ENCODE results near the gene ERCC3. TPM values are rescaled to one million over a fixed set of nuclear protein-coding genes. Genes with fewer than 3 reads are reported as not detected.

Gene ERCC3
- total RNA-seq, 1 experiment from 2014 or later, result 52.7 TPM

GRCh38 chr2:127231130-127231865 is 62.6 kb downstream of the ERCC3 start (continued):
- TF ChIP-seq ZNF274 (IDR thresholded peaks at IDR 0.05; ENCODE audit: low read depth, low read length), result no peak
- no peak for TF ChIP-seq POLR2A (IDR thresholded peaks at IDR 0.05; ENCODE audit: borderline replicate concordance, extremely low read depth, insufficient read depth, insufficient read length)

GRCh38 chr2:127229555-127229954 is 64.4 kb downstream of the ERCC3 start:
- ChIA-PET POLR2A (no interaction called here), CTCF (no interaction called here), RAD21 (ENCODE audit: low non-redundant PET in 1 of 2, low total read pairs in 2 of 2, uncharacterized antibody in 2 of 2, unreplicated experiment in 2 of 2) (no interaction called here)
- Histone ChIP-seq H3K4me1 (ENCODE audit: control insufficient read depth in 1 of 2, insufficient read depth in 2 of 2, low read length in 2 of 2) (peaks cover 3 to 8% of the 10 kb centered on the region in 2 experiments; a peak in 2 of 4 replicates), H2AFZ (ENCODE audit: low read depth, low read length, poor library complexity, severe bottlenecking) (no peak overlapping the region), H3K9me3 (ENCODE audit: control insufficient read depth in 1 of 2, insufficient read depth in 1 of 2, low read depth in 1 of 2, low read length in 2 of 2) (peaks cover 0 to 3% of the 10 kb centered on the region in 2 experiments; a peak in 1 of 4 replicates), H3K9me2 (ENCODE audit: insufficient read depth) (no peaks in the 10 kb centered on the region), H4K20me1 (ENCODE audit: insufficient read depth) (no peaks in the 10 kb centered on the region), H3K27ac (ENCODE audit: low read depth, low read length) (no peak overlapping the region), H3K36me3 (ENCODE audit: control insufficient read depth in 1 of 2, insufficient read depth in 2 of 2, low read length in 2 of 2) (no peaks in the 10 kb centered on the region), H3K4me3 (replicated peaks in 1 of 2; ENCODE audit: low read depth in 1 of 2, low read length in 2 of 2) (no peak overlapping the region), H3K9ac (ENCODE audit: low read length) (no peak overlapping the region), H3K4me2 (ENCODE audit: low read length) (no peak overlapping the region), H3K79me2 (ENCODE audit: insufficient read depth, low read length) (no peaks in the 10 kb centered on the region), H3K27me3 (ENCODE audit: insufficient read depth, low read length) (no peaks in the 10 kb centered on the region)
- BruUV-seq (replicated peaks), result no TSS peak
- no peak for TF ChIP-seq FOSL1 (IDR thresholded peaks at IDR 0.05; ENCODE audit: low read depth)
- no peak for TF ChIP-seq ZNF274 (IDR thresholded peaks at IDR 0.05; ENCODE audit: low read depth, low read length)
- TF ChIP-seq CEBPB (IDR thresholded peaks at IDR 0.05; ENCODE audit: low read depth), result no peak
- TF ChIP-seq SP1 (IDR thresholded peaks at IDR 0.05; ENCODE audit: low read depth), result no peak
- TF ChIP-seq YY1 (IDR thresholded peaks at IDR 0.05; ENCODE audit: extremely low read depth, insufficient replicate concordance, low read depth, low read length), result no peak
- no peak for ATAC-seq
- DNase-seq (ENCODE audit: low read depth, low spot score), result no peak
- intact Hi-C loops (cut with micrococcal nuclease), result no loop called here

- Histone ChIP-seq H3K27me3 (ENCODE audit: insufficient read depth, low read length) (no peaks in the 10 kb centered on the region), H3K4me1 (ENCODE audit: control insufficient read depth in 1 of 2, insufficient read depth in 2 of 2, low read length in 2 of 2) (peaks cover 3 to 8% of the 10 kb centered on the region in 2 experiments; a peak in 2 of 4 replicates), H3K9ac (ENCODE audit: low read length) (no peak overlapping the region), H3K4me3 (replicated peaks in 1 of 2; ENCODE audit: low read depth in 1 of 2, low read length in 2 of 2) (no peak overlapping the region), H3K4me2 (ENCODE audit: low read length) (no peak overlapping the region), H3K9me3 (ENCODE audit: control insufficient read depth in 1 of 2, insufficient read depth in 1 of 2, low read depth in 1 of 2, low read length in 2 of 2) (peaks cover 0 to 3% of the 10 kb centered on the region in 2 experiments; a peak in 1 of 4 replicates), H2AFZ (ENCODE audit: low read depth, low read length, poor library complexity, severe bottlenecking) (no peak overlapping the region), H4K20me1 (ENCODE audit: insufficient read depth) (no peaks in the 10 kb centered on the region), H3K9me2 (ENCODE audit: insufficient read depth) (no peaks in the 10 kb centered on the region), H3K79me2 (ENCODE audit: insufficient read depth, low read length) (no peaks in the 10 kb centered on the region), H3K27ac (ENCODE audit: low read depth, low read length) (no peak overlapping the region), H3K36me3 (ENCODE audit: control insufficient read depth in 1 of 2, insufficient read depth in 2 of 2, low read length in 2 of 2) (no peaks in the 10 kb centered on the region)
- no TSS peak for BruUV-seq (replicated peaks)
- ChIA-PET CTCF (no interaction called here), RAD21 (ENCODE audit: low non-redundant PET in 1 of 2, low total read pairs in 2 of 2, uncharacterized antibody in 2 of 2, unreplicated experiment in 2 of 2) (no interaction called here), POLR2A (no interaction called here)
- ATAC-seq (no peak), DNase-seq (ENCODE audit: low read depth, low spot score) (no peak)
- intact Hi-C loops (cut with micrococcal nuclease), result no loop called here
- TF ChIP-seq SIN3A (IDR thresholded peaks at IDR 0.05; ENCODE audit: low read depth) (no peak), CEBPB (IDR thresholded peaks at IDR 0.05; ENCODE audit: low read depth) (no peak), ZNF274 (IDR thresholded peaks at IDR 0.05; ENCODE audit: low read depth, low read length) (no peak), SP1 (IDR thresholded peaks at IDR 0.05; ENCODE audit: low read depth) (no peak), RAD21 (IDR thresholded peaks at IDR 0.05; ENCODE audit: low read depth) (no peak), CTCF (IDR thresholded peaks at IDR 0.05 in 2 of 3, conservative IDR thresholded peaks at IDR 0.05 in 1 of 3; ENCODE audit: borderline replicate concordance in 1 of 3, insufficient read depth in 1 of 3, low read depth in 2 of 3, low read length in 2 of 3) (no peak), ZFX (IDR thresholded peaks at IDR 0.05) (no peak), ZBTB33 (IDR thresholded peaks at IDR 0.05; ENCODE audit: extremely low read depth, insufficient replicate concordance, low read length) (no peak), POLR2A (IDR thresholded peaks at IDR 0.05; ENCODE audit: borderline replicate concordance, extremely low read depth, insufficient read depth, insufficient read length) (no peak), SRF (IDR thresholded peaks at IDR 0.05; ENCODE audit: low read depth) (no peak), CBX3 (IDR thresholded peaks at IDR 0.05; ENCODE audit: low read depth) (no peak), EGR1 (IDR thresholded peaks at IDR 0.05; ENCODE audit: low read depth) (no peak)
Observed at GRCh38 chr2:127228102-127228501, 65.8 kb downstream of the ERCC3 start.
